HG02798 (cell line): ENCODE results near the gene CHCT1.
"Not testable (repeated sequence)": the region's sequence is repeated elsewhere in the genome, so short reads cannot be mapped to it uniquely, and the experiment has no call there.

Experiments
- ATAC-seq: cut with Tn5 transposase; IDR thresholded peaks from one replicate; pipeline ENCODE4 v1.9.1; 2021; ENCODE audit warnings: mild to moderate bottlenecking; ENCODE audit not compliant: unreplicated experiment, poor library complexity

The CHCT1 gene

GRCh38 chr17:60422162-60422665 lies at the start of gene CHCT1:
Gene CHCT1, plus strand, starts transcription at chr17:60422489. Its CDS starts 104 bp downstream, at chr17:60422593.
- no peak for ATAC-seq

DNA sequence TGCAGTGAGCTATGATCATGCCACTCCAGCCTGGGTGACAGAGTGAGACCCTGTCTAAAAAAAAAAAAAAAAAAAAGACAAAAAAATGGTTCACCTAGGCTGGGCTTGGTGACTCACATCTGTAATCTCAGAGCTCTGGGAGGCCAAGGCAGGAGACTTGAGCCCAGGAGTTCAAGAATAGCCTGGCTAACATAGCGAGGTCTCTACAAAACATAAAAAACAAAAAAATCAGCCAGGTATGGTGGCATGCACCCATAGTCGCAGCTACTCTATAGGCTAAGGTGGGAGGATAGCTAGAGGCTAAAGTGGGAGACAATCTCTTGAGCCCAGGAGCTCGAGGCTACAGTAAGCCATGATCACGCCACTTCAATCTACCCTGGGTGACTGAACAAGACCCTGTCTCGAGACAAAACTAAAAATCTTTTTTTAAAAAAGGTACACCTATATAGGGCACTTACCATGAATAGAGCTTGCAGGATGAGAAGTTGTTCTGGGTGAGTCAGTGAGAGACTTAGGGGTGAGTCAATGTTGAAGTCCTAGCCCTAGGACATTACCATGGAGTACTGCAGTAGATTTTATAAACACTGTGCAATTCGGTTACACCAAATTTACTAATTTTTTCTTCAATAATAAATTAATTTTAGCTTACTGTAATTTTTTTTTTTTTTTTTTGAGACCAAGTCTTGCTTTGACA lies 49.4 kb upstream of the CHCT1 start:
- no peak for ATAC-seq

DNA sequence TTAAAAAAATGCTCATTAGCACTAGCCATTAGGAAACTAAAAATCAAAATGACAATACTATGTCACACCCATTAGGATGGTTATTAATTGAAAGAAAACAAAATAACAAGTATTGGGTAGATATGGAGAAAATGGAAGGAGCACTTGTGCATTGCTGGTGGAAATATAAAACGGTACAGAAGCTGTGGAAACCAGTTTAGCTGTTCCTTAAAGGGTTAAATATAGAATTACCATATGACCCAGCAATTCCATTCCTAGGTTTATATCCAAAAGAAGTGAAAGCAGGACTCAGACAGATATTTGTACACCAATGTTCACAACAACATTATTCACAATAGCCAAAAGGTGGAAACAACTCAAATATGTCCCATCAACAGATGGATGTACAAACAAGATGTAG lies 44.1 kb upstream of the CHCT1 start:
- ATAC-seq, result not testable (repeated sequence)

DNA sequence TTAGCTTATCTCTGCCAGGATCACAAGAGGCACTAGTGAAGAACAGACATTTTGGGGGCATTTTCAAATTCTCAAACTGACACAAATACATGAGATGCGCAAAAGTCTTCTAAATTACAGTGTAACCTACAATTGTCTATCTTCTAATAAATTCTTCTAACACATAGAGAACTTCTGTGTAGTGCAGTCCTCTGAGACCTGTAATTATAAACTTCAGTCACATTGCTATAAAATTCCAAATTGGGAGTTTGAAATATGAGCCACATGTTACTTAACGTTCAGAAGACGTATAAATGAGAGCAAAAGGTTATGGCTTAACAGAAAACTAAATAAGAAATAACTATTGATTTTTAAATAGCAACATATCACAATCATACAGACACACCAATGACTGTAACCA lies 42.8 kb upstream of the CHCT1 start:
- not testable (repeated sequence) for ATAC-seq

- no peak for ATAC-seq
Observed at GRCh38 chr17:60381958-60382357, 40.3 kb upstream of the CHCT1 start.

- no peak for ATAC-seq
Observed at GRCh38 chr17:60383379-60383778, 38.9 kb upstream of the CHCT1 start.

DNA sequence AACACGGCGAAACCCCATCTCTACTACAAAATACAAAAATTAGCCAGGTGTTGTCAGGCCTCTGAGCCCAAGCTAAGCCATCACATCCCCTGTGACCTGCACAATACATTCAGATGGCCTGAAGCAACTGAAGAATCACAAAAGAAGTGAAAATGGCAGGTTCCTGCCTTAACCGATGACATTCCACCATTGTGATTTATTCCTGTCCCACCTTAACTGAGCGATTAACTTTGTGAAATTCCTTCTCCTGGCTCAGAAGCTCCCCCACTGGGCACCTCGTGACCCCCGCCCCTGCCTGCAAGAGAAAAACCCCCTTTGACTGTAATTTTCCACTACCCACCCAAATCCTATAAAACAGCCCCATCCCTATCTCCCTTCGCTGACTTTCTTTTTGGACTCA lies 37.4 kb upstream of the CHCT1 start:
- not testable (repeated sequence) for ATAC-seq

- ATAC-seq, result no peak
Observed at GRCh38 chr17:60386147-60387058, 35.9 kb upstream of the CHCT1 start.

DNA sequence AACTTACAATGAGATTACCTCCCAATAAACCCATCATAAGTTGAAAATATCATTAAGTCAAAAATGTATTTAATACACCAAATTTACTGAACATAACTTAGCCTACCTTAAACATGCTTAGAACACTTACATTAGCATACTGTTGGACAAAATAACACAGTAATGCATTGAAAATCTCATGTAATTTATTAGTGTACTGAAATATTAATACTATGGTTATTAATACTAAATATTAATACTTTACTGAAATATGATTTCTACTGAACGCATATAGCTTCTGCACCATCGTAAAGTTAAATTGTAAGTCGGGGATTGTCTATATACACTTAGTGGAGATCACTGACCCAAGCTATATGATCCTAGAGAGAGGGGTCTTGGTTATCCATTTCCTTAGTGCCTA lies 34.6 kb upstream of the CHCT1 start:
- no peak for ATAC-seq

GRCh38 chr17:60388742-60389141 lies 33.5 kb upstream of the CHCT1 start:
- no peak for ATAC-seq

- ATAC-seq, result no peak
Observed at GRCh38 chr17:60390186-60390585, 32.1 kb upstream of the CHCT1 start.

DNA sequence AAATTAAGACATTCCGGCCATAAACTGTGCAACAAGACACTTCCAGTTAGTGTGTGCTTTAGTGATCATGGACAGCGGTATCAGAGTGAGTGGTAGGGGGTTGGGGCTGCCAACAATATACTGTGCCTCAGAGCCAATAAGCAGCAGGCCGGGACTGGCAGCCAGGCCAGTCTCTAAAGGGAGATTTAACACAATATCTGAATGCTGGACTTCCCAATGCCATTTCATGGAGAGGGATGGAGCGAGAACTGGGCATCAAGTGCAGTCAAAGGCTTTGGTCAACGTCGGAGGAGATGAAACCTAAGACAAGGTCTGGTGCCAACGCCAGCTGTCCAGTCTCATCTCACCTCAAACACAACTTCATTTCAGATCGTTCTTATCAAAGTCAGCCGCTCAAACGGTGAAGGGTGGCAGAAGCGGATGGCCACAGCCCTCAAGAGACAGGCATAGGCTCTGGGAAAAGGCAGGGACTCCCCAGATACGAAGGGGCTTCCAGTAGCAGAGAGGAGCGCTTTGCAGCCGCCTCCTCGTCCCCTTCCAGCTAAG lies 31.3 kb upstream of the CHCT1 start:
- ATAC-seq, result no peak

- ATAC-seq, result peak; percentile 24
Observed at GRCh38 chr17:60391471-60392041, 30.7 kb upstream of the CHCT1 start.

- peak; percentile 94 for ATAC-seq
Observed at GRCh38 chr17:60392042-60392844, 30.0 kb upstream of the CHCT1 start, which contains the start of gene USP32. Gene USP32, minus strand, starts transcription at chr17:60392133. Its CDS starts 194 bp downstream, at chr17:60391939.

GRCh38 chr17:60392845-60393702 lies 29.2 kb upstream of the CHCT1 start:
- no peak for ATAC-seq

GRCh38 chr17:60393840-60394723 lies 28.2 kb upstream of the CHCT1 start:
- ATAC-seq, result no peak

DNA sequence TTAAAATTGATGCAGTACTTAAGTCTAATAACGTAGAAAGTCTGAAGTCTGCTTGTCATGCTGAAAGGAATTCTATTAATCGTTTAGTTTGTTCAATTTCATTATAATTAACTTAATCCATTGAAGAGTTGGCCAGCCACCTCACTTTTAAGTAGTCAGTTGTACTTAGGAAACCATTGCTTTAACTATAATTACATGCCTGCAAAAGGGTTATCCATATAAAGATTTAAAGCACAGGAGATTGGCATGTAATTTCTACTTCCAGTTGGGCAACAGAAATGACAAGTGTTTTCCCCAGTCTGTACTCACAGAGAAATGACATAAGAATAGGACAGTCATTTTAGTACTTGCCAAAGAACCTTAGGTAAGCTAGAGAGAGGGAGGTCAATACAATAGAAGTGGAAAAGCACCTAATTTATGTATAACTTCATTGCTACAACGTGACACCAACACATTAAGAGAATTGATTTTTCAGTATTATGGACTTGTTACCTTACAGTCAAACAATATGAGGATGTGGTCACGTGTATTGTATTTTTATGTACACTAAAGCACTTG lies 26.7 kb upstream of the CHCT1 start:
- ATAC-seq, result no peak

GRCh38 chr17:60396412-60396811 lies 25.9 kb upstream of the CHCT1 start:
- no peak for ATAC-seq
